Measurements from ENCODE around the gene PTPN14.
"Not testable (repeated sequence)": the region's sequence is repeated elsewhere in the genome, so short reads cannot be mapped to it uniquely, and the experiment has no call there.

The PTPN14 gene

GRCh38 chr1:214540324-214540723, 11.1 kb downstream of the PTPN14 start:
- no peak for DNase-seq

GRCh38 chr1:214538496-214538895, 12.9 kb downstream of the PTPN14 start:
- no peak for DNase-seq

GRCh38 chr1:214537872-214538473, 13.4 kb downstream of the PTPN14 start:
- DNase-seq, result no peak

GRCh38 chr1:214537219-214537618, 14.2 kb downstream of the PTPN14 start:
- DNase-seq, result no peak

GRCh38 chr1:214532070-214532469, 19.3 kb downstream of the PTPN14 start:
- no peak for DNase-seq

- no peak for DNase-seq
Observed at GRCh38 chr1:214525535-214526019, 25.8 kb downstream of the PTPN14 start.

- no peak for DNase-seq
Observed at GRCh38 chr1:214524824-214525223, 26.6 kb downstream of the PTPN14 start.

- DNase-seq, result no peak
Observed at GRCh38 chr1:214523124-214523824, 28.1 kb downstream of the PTPN14 start.

GRCh38 chr1:214521458-214521857, 29.9 kb downstream of the PTPN14 start:
- DNase-seq, result not testable (repeated sequence)

GRCh38 chr1:214520544-214521165, 30.7 kb downstream of the PTPN14 start:
- no peak for DNase-seq

- DNase-seq, result no peak
Observed at GRCh38 chr1:214518361-214518760, 33.0 kb downstream of the PTPN14 start.

- no peak for DNase-seq
Observed at GRCh38 chr1:214516434-214517326, 34.7 kb downstream of the PTPN14 start.

GRCh38 chr1:214515544-214516433, 35.6 kb downstream of the PTPN14 start:
- DNase-seq, result no peak

- no peak for DNase-seq
Observed at GRCh38 chr1:214514819-214515383, 36.5 kb downstream of the PTPN14 start.

GRCh38 chr1:214514032-214514818, 37.2 kb downstream of the PTPN14 start:
- DNase-seq, result no peak

GRCh38 chr1:214513394-214513793, 38.0 kb downstream of the PTPN14 start:
- DNase-seq, result no peak

- DNase-seq, result no peak
Observed at GRCh38 chr1:214511639-214511998, 39.8 kb downstream of the PTPN14 start.

GRCh38 chr1:214510914-214511638, 40.3 kb downstream of the PTPN14 start:
- no peak for DNase-seq

GRCh38 chr1:214510477-214510876, 40.9 kb downstream of the PTPN14 start:
- no peak for DNase-seq

- DNase-seq, result not testable (repeated sequence)
Observed at GRCh38 chr1:214509622-214510021, 41.8 kb downstream of the PTPN14 start.

Data from activated naive CD4-positive, alpha-beta T cell treated with Interleukin-2 at 50 U/mL for 16 hours (primary cell).